ENCODE data around the gene DHX29. TPM values are rescaled to one million over a fixed set of nuclear protein-coding genes. Genes with fewer than 3 reads are reported as not detected.

The DHX29 gene
- total RNA-seq, 1 donor from 2014 or later, result 22.5 TPM

DNA sequence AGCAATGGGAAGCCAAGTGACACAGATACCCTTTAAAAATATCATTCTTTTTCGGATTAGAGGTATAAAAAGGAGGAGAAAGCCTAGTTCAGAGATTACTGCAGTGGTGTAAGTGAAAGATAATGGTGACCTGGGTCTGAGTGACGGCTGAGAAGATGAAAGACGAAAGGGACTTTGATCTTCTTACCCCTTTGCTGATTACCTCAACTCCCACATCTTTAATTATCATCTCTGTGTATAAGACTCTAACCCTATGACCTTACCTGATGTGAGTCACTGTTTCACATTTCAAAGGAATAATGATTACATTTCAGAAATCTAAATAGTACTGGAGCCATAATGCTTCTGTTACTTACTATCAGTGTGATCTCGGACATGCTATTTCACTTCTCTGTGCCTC, 52.7 kb downstream of the DHX29 start:
- no peak for DNase-seq
- H3K4me3 ChIP-seq, result no peak overlapping the region
- no peaks in the 10 kb centered on the region for H3K4me1 ChIP-seq
- intact Hi-C loops (cut with micrococcal nuclease), result no loop called here
- no peak overlapping the region for H3K27ac ChIP-seq (replicated peaks)
- H3K9me3 ChIP-seq (replicated peaks), result no peaks in the 10 kb centered on the region
- TF ChIP-seq, protein P1, sequence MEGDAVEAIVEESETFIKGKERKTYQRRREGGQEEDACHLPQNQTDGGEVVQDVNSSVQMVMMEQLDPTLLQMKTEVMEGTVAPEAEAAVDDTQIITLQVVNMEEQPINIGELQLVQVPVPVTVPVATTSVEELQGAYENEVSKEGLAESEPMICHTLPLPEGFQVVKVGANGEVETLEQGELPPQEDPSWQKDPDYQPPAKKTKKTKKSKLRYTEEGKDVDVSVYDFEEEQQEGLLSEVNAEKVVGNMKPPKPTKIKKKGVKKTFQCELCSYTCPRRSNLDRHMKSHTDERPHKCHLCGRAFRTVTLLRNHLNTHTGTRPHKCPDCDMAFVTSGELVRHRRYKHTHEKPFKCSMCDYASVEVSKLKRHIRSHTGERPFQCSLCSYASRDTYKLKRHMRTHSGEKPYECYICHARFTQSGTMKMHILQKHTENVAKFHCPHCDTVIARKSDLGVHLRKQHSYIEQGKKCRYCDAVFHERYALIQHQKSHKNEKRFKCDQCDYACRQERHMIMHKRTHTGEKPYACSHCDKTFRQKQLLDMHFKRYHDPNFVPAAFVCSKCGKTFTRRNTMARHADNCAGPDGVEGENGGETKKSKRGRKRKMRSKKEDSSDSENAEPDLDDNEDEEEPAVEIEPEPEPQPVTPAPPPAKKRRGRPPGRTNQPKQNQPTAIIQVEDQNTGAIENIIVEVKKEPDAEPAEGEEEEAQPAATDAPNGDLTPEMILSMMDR (IDR thresholded peaks at IDR 0.05; ENCODE audit: borderline replicate concordance), result no peak
- H3K36me3 ChIP-seq, result peaks cover 61% of the 10 kb centered on the region
- no peaks in the 10 kb centered on the region for H3K27me3 ChIP-seq (ENCODE audit: low read depth)

DNA sequence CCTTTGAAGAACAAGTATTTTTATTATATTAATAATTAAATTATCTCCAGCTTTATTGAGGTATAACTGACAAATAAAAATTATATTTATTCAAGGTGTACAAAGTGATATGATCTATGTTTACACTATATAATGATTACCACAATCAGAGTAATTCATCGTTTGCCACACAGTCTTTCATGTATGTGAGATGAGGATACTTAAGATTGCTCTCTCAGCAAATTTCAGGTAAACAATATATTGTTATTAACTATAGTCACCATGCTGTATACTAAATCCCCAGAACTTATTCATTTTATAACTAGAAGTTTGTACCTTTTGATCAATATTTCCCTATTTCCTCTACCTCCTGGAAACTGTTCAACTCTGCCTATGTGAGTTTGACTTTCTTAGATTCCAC, 57.4 kb downstream of the DHX29 start:
- DNase-seq, result no peak
- TF ChIP-seq, protein P1 (IDR thresholded peaks at IDR 0.05; ENCODE audit: borderline replicate concordance), result no peak
- Histone ChIP-seq H3K9me3 (replicated peaks) (peaks cover 18% of the 10 kb centered on the region), H3K4me3 (no peak overlapping the region), H3K36me3 (peaks cover 14% of the 10 kb centered on the region), H3K4me1 (no peaks in the 10 kb centered on the region), H3K27ac (replicated peaks) (no peak overlapping the region), H3K27me3 (ENCODE audit: low read depth) (no peaks in the 10 kb centered on the region)
- intact Hi-C loops (cut with micrococcal nuclease), result no loop called here

DNA sequence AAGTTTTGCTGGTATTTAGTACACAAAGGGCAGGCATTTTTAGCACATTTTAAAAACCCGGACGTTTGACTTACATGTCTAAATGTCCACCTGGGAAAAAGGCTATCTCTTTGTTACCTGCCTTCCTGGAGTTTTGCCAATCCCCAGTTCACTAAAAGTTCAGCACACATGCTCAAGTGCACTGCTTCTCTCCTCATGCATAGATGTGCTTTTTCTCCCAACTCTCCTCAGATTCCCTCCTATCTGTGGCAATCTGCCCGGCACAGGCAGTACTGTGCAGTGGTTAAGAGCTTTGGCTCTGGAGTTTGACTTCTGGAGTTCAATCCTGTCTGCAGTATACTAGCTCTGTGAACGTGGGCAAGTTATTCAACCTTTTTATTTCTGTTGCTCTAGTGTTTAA, 65.7 kb downstream of the DHX29 start:
- Histone ChIP-seq H3K4me3 (no peak overlapping the region), H3K27ac (replicated peaks) (no peak overlapping the region), H3K27me3 (ENCODE audit: low read depth) (peaks cover 75% of the 10 kb centered on the region), H3K9me3 (replicated peaks) (no peaks in the 10 kb centered on the region), H3K36me3 (no peaks in the 10 kb centered on the region), H3K4me1 (no peaks in the 10 kb centered on the region)
- DNase-seq, result no peak
- intact Hi-C loops (cut with micrococcal nuclease), result no loop called here
- TF ChIP-seq, protein P1 (IDR thresholded peaks at IDR 0.05; ENCODE audit: borderline replicate concordance), result no peak

DNA sequence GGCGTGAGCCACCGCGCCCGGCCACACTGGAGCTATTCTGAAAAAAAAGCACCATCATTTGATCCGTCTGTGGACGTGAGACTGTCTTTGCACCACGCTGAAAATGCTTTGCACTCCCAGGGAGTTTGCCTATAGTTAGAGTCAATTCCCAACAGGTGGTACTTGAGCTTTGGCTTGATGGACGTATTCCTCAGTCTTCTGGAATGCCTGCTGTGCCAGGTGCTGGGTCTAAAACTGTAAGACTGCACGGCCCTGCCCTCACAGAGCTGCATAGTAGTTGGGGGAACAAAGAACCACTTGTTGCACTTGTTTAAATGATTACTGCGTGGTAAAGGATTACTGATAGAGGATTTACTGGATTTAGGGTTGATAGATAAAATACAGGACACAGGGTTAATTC, 70.7 kb downstream of the DHX29 start:
- TF ChIP-seq, protein P1 (IDR thresholded peaks at IDR 0.05; ENCODE audit: borderline replicate concordance), result no peak
- no peak for DNase-seq
- Histone ChIP-seq H3K9me3 (replicated peaks) (no peaks in the 10 kb centered on the region), H3K4me1 (peaks cover 29% of the 10 kb centered on the region), H3K36me3 (no peaks in the 10 kb centered on the region), H3K27me3 (ENCODE audit: low read depth) (peaks cover 96% of the 10 kb centered on the region), H3K27ac (replicated peaks) (no peak overlapping the region), H3K4me3 (no peak overlapping the region)
- intact Hi-C loops (cut with micrococcal nuclease), result no loop called here

DNA sequence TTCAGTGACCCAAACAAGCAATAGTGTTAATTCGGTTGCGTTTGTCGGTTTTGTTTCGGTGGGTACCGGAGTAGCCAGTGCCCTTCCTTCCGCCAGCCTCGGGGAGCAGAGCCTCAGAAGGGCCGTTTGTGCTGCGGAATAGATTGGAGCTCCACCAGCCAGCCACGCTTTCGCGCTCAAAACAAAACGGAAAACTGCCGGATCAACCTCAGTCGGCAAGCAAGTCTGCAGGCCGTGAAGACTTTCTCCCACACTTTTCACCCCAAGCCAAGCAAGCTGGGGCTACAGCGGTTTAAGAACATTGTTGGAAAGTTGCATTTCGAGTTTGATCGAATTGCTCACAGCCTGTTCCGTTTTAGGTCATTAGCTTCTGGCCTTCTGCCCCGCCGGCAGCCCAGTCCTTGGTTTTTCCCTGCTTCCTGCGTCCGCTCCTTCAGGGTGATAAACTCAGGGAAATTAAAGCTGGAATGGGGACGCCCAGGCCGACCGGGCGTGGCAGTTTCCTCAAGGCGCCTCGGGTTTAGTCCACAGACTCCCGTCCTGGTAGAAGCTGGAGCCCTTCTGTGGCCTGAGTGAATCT, 73.3 kb downstream of the DHX29 start:
- no peaks in the 10 kb centered on the region for H3K36me3 ChIP-seq
- no peaks in the 10 kb centered on the region for H3K9me3 ChIP-seq (replicated peaks)
- TF ChIP-seq, protein P1 (IDR thresholded peaks at IDR 0.05; ENCODE audit: borderline replicate concordance), result no peak
- H3K27me3 ChIP-seq (ENCODE audit: low read depth), result peaks cover 99% of the 10 kb centered on the region
- intact Hi-C loops (cut with micrococcal nuclease), result no loop called here
- H3K4me3 ChIP-seq, result peak overlapping the region; percentile 73
- H3K27ac ChIP-seq (replicated peaks), result no peak overlapping the region
- H3K4me1 ChIP-seq, result peaks cover 40% of the 10 kb centered on the region
- peak; percentile 15 for DNase-seq

All from left ventricle myocardium inferior (tissue), 1 donor.